ENCODE results near the gene TST. TPM values are rescaled to one million over a fixed set of nuclear protein-coding genes. Genes with fewer than 3 reads are reported as not detected.

Gene TST
- polyA plus RNA-seq, 1 donor (not counting 4 experiments of a cell fraction or from before 2014, with no cell fraction given), result 19.9 TPM

DNA sequence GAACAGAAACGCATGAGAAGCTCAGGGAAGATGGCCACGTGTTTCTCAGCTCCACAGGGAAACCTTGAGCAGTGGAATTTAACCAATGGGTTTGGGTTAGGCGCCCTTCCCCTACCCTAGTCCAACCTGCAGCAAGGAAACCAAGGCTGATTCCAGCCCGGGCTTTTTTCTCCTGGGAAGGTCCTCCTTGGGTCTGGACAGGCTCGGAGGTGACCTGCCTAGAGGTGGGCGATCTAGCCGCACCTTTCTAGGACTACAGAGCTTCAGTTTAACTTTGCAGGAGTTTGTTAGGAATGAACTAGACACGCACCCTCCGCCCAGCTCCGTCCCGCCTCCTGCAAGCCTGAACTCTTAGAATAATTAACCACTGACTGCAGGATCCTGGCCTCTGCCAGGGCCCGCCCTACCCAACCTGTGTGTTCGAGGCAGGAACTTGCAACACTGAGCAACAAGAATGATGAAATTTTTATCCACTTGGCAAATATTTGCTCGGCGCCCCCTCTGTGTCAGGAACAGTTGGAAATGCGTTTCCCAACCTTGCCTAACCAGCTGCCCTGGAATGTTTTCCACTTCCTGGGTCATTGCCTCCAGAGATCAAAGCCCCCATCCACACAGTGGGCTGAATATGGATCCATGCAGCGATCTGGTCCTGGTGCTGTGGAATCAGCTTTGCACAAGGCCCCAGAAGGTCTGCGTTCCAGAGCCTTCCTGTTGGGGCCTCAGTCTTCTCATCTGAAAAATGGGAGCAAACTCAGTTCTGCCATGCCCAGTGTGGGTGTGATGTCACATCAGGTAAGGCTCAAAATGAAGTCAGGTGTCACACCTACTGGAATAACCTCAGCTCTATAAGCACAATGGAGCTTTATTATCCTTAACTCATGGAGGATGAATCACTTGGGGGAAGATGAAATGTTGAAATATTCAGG lies 13.6 kb upstream of the TST start:
- H3K9me1 ChIP-seq (ENCODE audit: control insufficient read depth, extremely low read depth, insufficient read depth, low read length), result no peaks in the 10 kb centered on the region
- dilution Hi-C loops (cut with MboI; ENCODE audit: extremely low pct_ligation_motif_present, low sequenced_read_pairs), result no loop called here
- H3K27me3 ChIP-seq (ENCODE audit: control insufficient read depth, extremely low read depth, insufficient read depth, low read length), result no peaks in the 10 kb centered on the region
- DNase-seq (ENCODE audit: low read depth, low spot score), result peak; percentile 55
- TF ChIP-seq, protein P1, sequence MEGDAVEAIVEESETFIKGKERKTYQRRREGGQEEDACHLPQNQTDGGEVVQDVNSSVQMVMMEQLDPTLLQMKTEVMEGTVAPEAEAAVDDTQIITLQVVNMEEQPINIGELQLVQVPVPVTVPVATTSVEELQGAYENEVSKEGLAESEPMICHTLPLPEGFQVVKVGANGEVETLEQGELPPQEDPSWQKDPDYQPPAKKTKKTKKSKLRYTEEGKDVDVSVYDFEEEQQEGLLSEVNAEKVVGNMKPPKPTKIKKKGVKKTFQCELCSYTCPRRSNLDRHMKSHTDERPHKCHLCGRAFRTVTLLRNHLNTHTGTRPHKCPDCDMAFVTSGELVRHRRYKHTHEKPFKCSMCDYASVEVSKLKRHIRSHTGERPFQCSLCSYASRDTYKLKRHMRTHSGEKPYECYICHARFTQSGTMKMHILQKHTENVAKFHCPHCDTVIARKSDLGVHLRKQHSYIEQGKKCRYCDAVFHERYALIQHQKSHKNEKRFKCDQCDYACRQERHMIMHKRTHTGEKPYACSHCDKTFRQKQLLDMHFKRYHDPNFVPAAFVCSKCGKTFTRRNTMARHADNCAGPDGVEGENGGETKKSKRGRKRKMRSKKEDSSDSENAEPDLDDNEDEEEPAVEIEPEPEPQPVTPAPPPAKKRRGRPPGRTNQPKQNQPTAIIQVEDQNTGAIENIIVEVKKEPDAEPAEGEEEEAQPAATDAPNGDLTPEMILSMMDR (optimal IDR thresholded peaks at IDR 0.05 in 1 of 3, IDR thresholded peaks at IDR 0.05 in 1 of 3, conservative IDR thresholded peaks at IDR 0.05 in 1 of 3; ENCODE audit: extremely low read depth in 1 of 3, insufficient read depth in 2 of 3, low read length in 3 of 3), result no peak
- no peak for TF ChIP-seq EZH2 (IDR thresholded peaks at IDR 0.05; ENCODE audit: low read length)
- peaks cover 19% of the 10 kb centered on the region for H3K4me1 ChIP-seq (ENCODE audit: control insufficient read depth, extremely low read depth, insufficient read depth, low read length)
- no peaks in the 10 kb centered on the region for H3K79me2 ChIP-seq (ENCODE audit: control insufficient read depth, insufficient read depth, low read length)
- H3K9ac ChIP-seq (ENCODE audit: control insufficient read depth, extremely low read depth, insufficient read depth, low read length), result peak overlapping the region; percentile 61
- H3K4me3 ChIP-seq (ENCODE audit: control insufficient read depth in 2 of 3, extremely low read depth in 1 of 3, insufficient read depth in 2 of 3, low read depth in 1 of 3, low read length in 3 of 3), result peak overlapping the region in 2 of 3 experiments; percentile 31 to 57
- peak overlapping the region; percentile 82 for H3K4me2 ChIP-seq (ENCODE audit: control insufficient read depth, extremely low read depth, insufficient read depth, low read depth, low read length)
- H2AFZ ChIP-seq (ENCODE audit: control insufficient read depth, low read length), result peak overlapping the region; percentile 36
- peak; percentile 88 for FAIRE-seq
- no peaks in the 10 kb centered on the region for H4K20me1 ChIP-seq (ENCODE audit: control insufficient read depth, extremely low read depth, insufficient read depth, low read length)
- no peaks in the 10 kb centered on the region for H3K9me3 ChIP-seq (ENCODE audit: control insufficient read depth, low read depth, low read length)
- peaks cover 1 to 4% of the 10 kb centered on the region in 2 experiments for H3K36me3 ChIP-seq (ENCODE audit: control insufficient read depth in 2 of 2, extremely low read depth in 1 of 2, insufficient read depth in 2 of 2, low read length in 2 of 2)
- peak overlapping the region; percentile 65 for H3K27ac ChIP-seq (ENCODE audit: control insufficient read depth, insufficient read depth, low read length)

DNA sequence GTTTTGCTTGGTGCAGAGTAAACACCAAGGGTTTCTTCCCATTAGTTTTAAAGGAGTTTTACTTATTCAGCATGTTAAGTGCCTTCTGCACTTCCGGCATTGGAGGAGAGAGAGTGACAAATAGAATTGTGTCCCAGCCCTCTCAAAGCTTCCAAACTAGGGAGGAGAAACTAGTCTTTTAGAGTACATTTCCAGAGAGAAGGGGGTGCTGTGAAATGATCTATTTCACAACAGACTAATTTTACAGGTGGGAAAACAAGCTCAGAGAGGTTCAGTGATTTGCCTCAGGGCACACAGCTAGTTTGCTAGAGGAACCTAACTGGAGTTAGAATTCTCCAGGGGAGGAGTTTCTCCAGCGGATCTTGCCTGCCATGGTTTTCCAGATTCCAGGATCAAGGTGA lies 12.9 kb upstream of the TST start:
- H3K4me2 ChIP-seq (ENCODE audit: control insufficient read depth, extremely low read depth, insufficient read depth, low read depth, low read length), result peak overlapping the region; percentile 82
- H3K27ac ChIP-seq (ENCODE audit: control insufficient read depth, insufficient read depth, low read length), result peak overlapping the region; percentile 65
- no peaks in the 10 kb centered on the region for H4K20me1 ChIP-seq (ENCODE audit: control insufficient read depth, extremely low read depth, insufficient read depth, low read length)
- TF ChIP-seq, protein P1 (optimal IDR thresholded peaks at IDR 0.05 in 1 of 3, IDR thresholded peaks at IDR 0.05 in 1 of 3, conservative IDR thresholded peaks at IDR 0.05 in 1 of 3; ENCODE audit: extremely low read depth in 1 of 3, insufficient read depth in 2 of 3, low read length in 3 of 3), result no peak
- no peak for TF ChIP-seq EZH2 (IDR thresholded peaks at IDR 0.05; ENCODE audit: low read length)
- H2AFZ ChIP-seq (ENCODE audit: control insufficient read depth, low read length), result peak overlapping the region; percentile 36
- no peaks in the 10 kb centered on the region for H3K9me1 ChIP-seq (ENCODE audit: control insufficient read depth, extremely low read depth, insufficient read depth, low read length)
- DNase-seq (ENCODE audit: low read depth, low spot score) (no peak), FAIRE-seq (peak; percentile 84)
- H3K4me1 ChIP-seq (ENCODE audit: control insufficient read depth, extremely low read depth, insufficient read depth, low read length), result peaks cover 19% of the 10 kb centered on the region
- dilution Hi-C loops (cut with MboI; ENCODE audit: extremely low pct_ligation_motif_present, low sequenced_read_pairs), result no loop called here
- H3K9ac ChIP-seq (ENCODE audit: control insufficient read depth, extremely low read depth, insufficient read depth, low read length), result peak overlapping the region; percentile 61
- peak overlapping the region in 2 of 3 experiments; percentile 31 to 57 for H3K4me3 ChIP-seq (ENCODE audit: control insufficient read depth in 2 of 3, extremely low read depth in 1 of 3, insufficient read depth in 2 of 3, low read depth in 1 of 3, low read length in 3 of 3)
- H3K9me3 ChIP-seq (ENCODE audit: control insufficient read depth, low read depth, low read length), result no peaks in the 10 kb centered on the region
- no peaks in the 10 kb centered on the region for H3K79me2 ChIP-seq (ENCODE audit: control insufficient read depth, insufficient read depth, low read length)
- peaks cover 6 to 7% of the 10 kb centered on the region in 2 experiments for H3K36me3 ChIP-seq (ENCODE audit: control insufficient read depth in 2 of 2, extremely low read depth in 1 of 2, insufficient read depth in 2 of 2, low read length in 2 of 2)
- no peaks in the 10 kb centered on the region for H3K27me3 ChIP-seq (ENCODE audit: control insufficient read depth, extremely low read depth, insufficient read depth, low read length)
